Panc1 (cell line): ENCODE measurements around the gene LIPC. TPM values are rescaled to one million over a fixed set of nuclear protein-coding genes. Genes with fewer than 3 reads are reported as not detected.

Experiments used
- ATAC-seq: fragments of 200-7000 bp; cut with Tn5 transposase; 2 replicates; pipeline ENCODE4 v1.9.1; 2020; ENCODE audit warnings: mild to moderate bottlenecking, moderate library complexity
- BruUV-seq: library from RNA; stranded (reverse); fragments of 400-500 nt; replicated peaks from 2 replicates; lab custom pipeline; 2021; lab: Mats Ljungman, UMichigan
- CTCF ChIA-PET: fragments of 300-600 bp; sonication (Branson Sonifier 250); formaldehyde crosslinking; loops from one replicate; lab custom pipeline; 2022; ENCODE audit warnings: antibody characterized with exemption; lab: Charles Lee
- POLR2A ChIA-PET: fragments of 300-600 bp; sonication (Branson Sonifier 250); formaldehyde crosslinking; loops from one replicate; lab custom pipeline; 2022; ENCODE audit warnings: antibody characterized with exemption; lab: Charles Lee
- DNase-seq: peaks from one replicate; pipeline ENCODE4 v3.0.0-alpha.2; 2010; ENCODE audit warnings: low read depth, low spot score
- H3K27ac ChIP-seq: 2 replicates; pipeline ENCODE4 v1.5.1; 2011; ENCODE audit warnings: mild to moderate bottlenecking, low read length, inconsistent platforms
- H3K27me3 ChIP-seq: fragments of 200-500 bp; sonication (Bioruptor generic); 2 replicates; pipeline ENCODE4 v1.6.0; 2014; ENCODE audit warnings: low read length, inconsistent platforms; ENCODE audit not compliant: control insufficient read depth, insufficient read depth
- H3K36me3 ChIP-seq: fragments of 200-500 bp; sonication (Bioruptor generic); 2 replicates; pipeline ENCODE4 v1.5.1; 2014; ENCODE audit warnings: inconsistent platforms, mild to moderate bottlenecking, low read length, moderate library complexity; ENCODE audit not compliant: control insufficient read depth, insufficient read depth
- H3K4me1 ChIP-seq: 2 replicates; pipeline ENCODE4 v1.5.1; 2011; ENCODE audit warnings: inconsistent platforms, mild to moderate bottlenecking, low read length, moderate library complexity; ENCODE audit not compliant: control insufficient read depth, insufficient read depth
- H3K4me3 ChIP-seq, 2 experiments: 2 replicates each; pipeline ENCODE4 v1.5.1; 2011 to 2012; ENCODE audit warnings: low read depth in 2 of 2, low read length in 2 of 2, mild to moderate bottlenecking in 2 of 2, inconsistent platforms in 1 of 2, moderate library complexity in 1 of 2
- H3K9me3 ChIP-seq: fragments of 200-500 bp; sonication (Bioruptor generic); 2 replicates; pipeline ENCODE4 v1.5.1; 2014; ENCODE audit warnings: low read depth, mild to moderate bottlenecking, inconsistent platforms, low read length, moderate library complexity; ENCODE audit not compliant: control insufficient read depth, insufficient read depth
- POLR2AphosphoS5 ChIP-seq: IDR thresholded peaks from 2 replicates; pipeline ENCODE4 v1.6.1; 2012; ENCODE audit warnings: mild to moderate bottlenecking, low read depth, low read length, moderate library complexity
- SIN3A ChIP-seq: IDR thresholded peaks from 2 replicates; pipeline ENCODE4 v1.6.1; 2012; ENCODE audit warnings: low read depth, mild to moderate bottlenecking, low read length, moderate library complexity, borderline replicate concordance; ENCODE audit not compliant: insufficient read depth
- TCF7L2 ChIP-seq: IDR thresholded peaks from 2 replicates; pipeline ENCODE4 v1.6.1; 2011; ENCODE audit warnings: mild to moderate bottlenecking, low read depth, low read length, inconsistent platforms
- in situ Hi-C: cut with HindIII; loops from 2 replicates; pipeline ENCODE4 v1.10.0; 2016; ENCODE audit warnings: low sequenced_read_pairs, low pct_unique_long_range_greater_than_20kb
- intact Hi-C: fragments of 100-400 bp; cut with micrococcal nuclease; formaldehyde crosslinking; loops from one replicate; pipeline ENCODE4 v1.10.0; 2022; ENCODE audit not compliant: unreplicated experiment
- total RNA-seq: library from RNA; stranded (reverse); gene quantifications from one replicate; pipeline ENCODE4 v1.2.1, GENCODE V29; 2021; ENCODE audit not compliant: unreplicated experiment
- TF ChIP-seq, protein P1 (sequence below): fragments of 450-650 bp; IDR thresholded peaks from 2 replicates; pipeline ENCODE4 v1.5.1; 2017; ENCODE audit warnings: mild to moderate bottlenecking
- TF ChIP-seq, protein P2 (sequence below), 2 experiments: IDR thresholded peaks; 2 replicates each; pipeline ENCODE4 v1.6.1; 2011 to 2012; ENCODE audit warnings: low read depth in 2 of 2, control low read depth in 1 of 2, low read length in 1 of 2, mild to moderate bottlenecking in 1 of 2, moderate library complexity in 1 of 2; ENCODE audit not compliant: insufficient read depth in 1 of 2

LIPC gene
- total RNA-seq, 1 experiment from 2014 or later: not detected

DNA sequence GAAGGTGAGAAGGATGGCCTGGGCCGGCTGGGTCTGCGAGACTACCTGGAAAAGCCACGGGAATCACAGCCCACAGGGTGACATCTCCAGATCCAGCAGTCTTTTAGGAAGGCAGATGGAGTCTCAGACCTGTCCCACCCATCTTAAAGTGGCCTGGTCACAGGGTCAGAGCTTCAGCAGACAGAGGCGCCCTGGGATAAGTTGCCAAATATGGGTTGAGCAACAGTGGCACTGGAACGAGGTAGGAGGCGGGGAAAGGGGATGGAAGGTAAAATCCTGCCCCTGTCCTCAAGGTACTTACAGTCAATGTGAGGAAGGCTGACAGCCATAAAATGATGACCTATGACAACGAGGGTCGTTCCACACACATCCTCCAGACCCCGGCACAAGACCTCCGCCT, 80.7 kb downstream of the LIPC start:
- DNase-seq (no peak), ATAC-seq (no peak)
- CTCF ChIA-PET: interaction anchor here (0.7 kb wide), 1 partner anchor 22 kb away, joined by 4 read pairs; no protein-coding TSS in a partner anchor
- Histone ChIP-seq H3K4me1 (no peaks in the 10 kb centered on the region), H3K4me3 (no peak overlapping the region), H3K27me3 (no peaks in the 10 kb centered on the region; the same call in 1 of the 2 replicates), H3K27ac (no peak overlapping the region), H3K36me3 (no peaks in the 10 kb centered on the region), H3K9me3 (no peaks in the 10 kb centered on the region)
- BruUV-seq: no TSS peak
- POLR2A ChIA-PET: no interaction called here
- in situ Hi-C loops: no loop called here
- intact Hi-C loops: no loop called here
- no peak for TF ChIP-seq POLR2AphosphoS5
- no peak for TF ChIP-seq TCF7L2
- TF ChIP-seq SIN3A: no peak
- TF ChIP-seq, protein P1, sequence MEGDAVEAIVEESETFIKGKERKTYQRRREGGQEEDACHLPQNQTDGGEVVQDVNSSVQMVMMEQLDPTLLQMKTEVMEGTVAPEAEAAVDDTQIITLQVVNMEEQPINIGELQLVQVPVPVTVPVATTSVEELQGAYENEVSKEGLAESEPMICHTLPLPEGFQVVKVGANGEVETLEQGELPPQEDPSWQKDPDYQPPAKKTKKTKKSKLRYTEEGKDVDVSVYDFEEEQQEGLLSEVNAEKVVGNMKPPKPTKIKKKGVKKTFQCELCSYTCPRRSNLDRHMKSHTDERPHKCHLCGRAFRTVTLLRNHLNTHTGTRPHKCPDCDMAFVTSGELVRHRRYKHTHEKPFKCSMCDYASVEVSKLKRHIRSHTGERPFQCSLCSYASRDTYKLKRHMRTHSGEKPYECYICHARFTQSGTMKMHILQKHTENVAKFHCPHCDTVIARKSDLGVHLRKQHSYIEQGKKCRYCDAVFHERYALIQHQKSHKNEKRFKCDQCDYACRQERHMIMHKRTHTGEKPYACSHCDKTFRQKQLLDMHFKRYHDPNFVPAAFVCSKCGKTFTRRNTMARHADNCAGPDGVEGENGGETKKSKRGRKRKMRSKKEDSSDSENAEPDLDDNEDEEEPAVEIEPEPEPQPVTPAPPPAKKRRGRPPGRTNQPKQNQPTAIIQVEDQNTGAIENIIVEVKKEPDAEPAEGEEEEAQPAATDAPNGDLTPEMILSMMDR: no peak
- TF ChIP-seq, protein P2, sequence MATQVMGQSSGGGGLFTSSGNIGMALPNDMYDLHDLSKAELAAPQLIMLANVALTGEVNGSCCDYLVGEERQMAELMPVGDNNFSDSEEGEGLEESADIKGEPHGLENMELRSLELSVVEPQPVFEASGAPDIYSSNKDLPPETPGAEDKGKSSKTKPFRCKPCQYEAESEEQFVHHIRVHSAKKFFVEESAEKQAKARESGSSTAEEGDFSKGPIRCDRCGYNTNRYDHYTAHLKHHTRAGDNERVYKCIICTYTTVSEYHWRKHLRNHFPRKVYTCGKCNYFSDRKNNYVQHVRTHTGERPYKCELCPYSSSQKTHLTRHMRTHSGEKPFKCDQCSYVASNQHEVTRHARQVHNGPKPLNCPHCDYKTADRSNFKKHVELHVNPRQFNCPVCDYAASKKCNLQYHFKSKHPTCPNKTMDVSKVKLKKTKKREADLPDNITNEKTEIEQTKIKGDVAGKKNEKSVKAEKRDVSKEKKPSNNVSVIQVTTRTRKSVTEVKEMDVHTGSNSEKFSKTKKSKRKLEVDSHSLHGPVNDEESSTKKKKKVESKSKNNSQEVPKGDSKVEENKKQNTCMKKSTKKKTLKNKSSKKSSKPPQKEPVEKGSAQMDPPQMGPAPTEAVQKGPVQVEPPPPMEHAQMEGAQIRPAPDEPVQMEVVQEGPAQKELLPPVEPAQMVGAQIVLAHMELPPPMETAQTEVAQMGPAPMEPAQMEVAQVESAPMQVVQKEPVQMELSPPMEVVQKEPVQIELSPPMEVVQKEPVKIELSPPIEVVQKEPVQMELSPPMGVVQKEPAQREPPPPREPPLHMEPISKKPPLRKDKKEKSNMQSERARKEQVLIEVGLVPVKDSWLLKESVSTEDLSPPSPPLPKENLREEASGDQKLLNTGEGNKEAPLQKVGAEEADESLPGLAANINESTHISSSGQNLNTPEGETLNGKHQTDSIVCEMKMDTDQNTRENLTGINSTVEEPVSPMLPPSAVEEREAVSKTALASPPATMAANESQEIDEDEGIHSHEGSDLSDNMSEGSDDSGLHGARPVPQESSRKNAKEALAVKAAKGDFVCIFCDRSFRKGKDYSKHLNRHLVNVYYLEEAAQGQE (IDR thresholded peaks at IDR 0.05; ENCODE audit: insufficient read depth in 1 of 2, low read depth in 2 of 2, low read length in 1 of 2): no peak

DNA sequence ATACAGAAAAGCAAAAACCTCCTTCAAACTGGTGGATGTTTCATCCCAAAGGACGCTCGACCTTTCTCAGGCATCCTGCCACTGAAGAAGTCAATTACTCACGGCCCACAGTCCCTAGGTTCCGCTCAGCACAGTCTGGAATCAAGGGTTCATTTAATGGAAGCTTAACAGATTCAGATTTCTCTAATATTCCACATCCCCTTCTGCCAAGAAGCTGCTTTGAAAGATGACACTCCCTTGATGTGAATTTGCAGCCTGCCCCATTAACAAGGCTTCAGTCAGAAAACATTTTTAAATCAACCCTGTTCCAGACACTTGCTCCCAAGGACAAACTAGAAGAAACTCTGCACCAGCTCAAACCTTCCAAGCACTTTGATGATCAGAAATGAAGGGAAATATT, 81.2 kb downstream of the LIPC start:
- TF ChIP-seq TCF7L2 (no peak), SIN3A (no peak), POLR2AphosphoS5 (no peak)
- TF ChIP-seq, protein P2 (IDR thresholded peaks at IDR 0.05; ENCODE audit: insufficient read depth in 1 of 2, low read depth in 2 of 2, low read length in 1 of 2): no peak
- TF ChIP-seq, protein P1: no peak
- Histone ChIP-seq H3K4me3 (no peak overlapping the region), H3K27me3 (no peaks in the 10 kb centered on the region), H3K9me3 (no peaks in the 10 kb centered on the region), H3K4me1 (no peaks in the 10 kb centered on the region), H3K27ac (no peak overlapping the region), H3K36me3 (no peaks in the 10 kb centered on the region)
- intact Hi-C loops (no loop called here), in situ Hi-C loops (no loop called here)
- POLR2A ChIA-PET: no interaction called here
- DNase-seq: no peak
- BruUV-seq: no TSS peak
- ATAC-seq: no peak
- CTCF ChIA-PET: interaction anchor here (0.7 kb wide), 1 partner anchor 22 kb away, joined by 4 read pairs; no protein-coding TSS in a partner anchor
